Transverse colon (tissue), 3 donors: ENCODE measurements around the gene LGALS9.

Source experiments
- CTCF ChIP-seq, 5 experiments: fragments of 200-600 bp in 3 of 5; fragments of 450-650 bp in 2 of 5; sonication (generic) in 3 of 5; IDR thresholded peaks; 1 replicate in 2 of 5; 2 replicates in 3 of 5; pipeline ENCODE4 v1.5.1; 2016 to 2017; ENCODE audit warnings: antibody characterized with exemption in 5 of 5, inconsistent platforms in 3 of 5, mild to moderate bottlenecking in 2 of 5, moderate library complexity in 1 of 5
- POLR2A ChIP-seq: fragments of 450-650 bp; IDR thresholded peaks from one replicate; pipeline ENCODE4 v1.6.1; 2016; ENCODE audit warnings: antibody characterized with exemption, mild to moderate bottlenecking, moderate library complexity

GRCh38 chr17:27603421-27603770 is 27.6 kb upstream of the LGALS9 start:
- no peak for TF ChIP-seq POLR2A
- peak in 1 of 5 experiments; percentile 25 for TF ChIP-seq CTCF (IDR thresholded peaks at IDR 0.05)
